Chondrocyte (in vitro differentiated cells): ENCODE measurements around the gene KRTCAP2. TPM values are rescaled to one million over a fixed set of nuclear protein-coding genes. Genes with fewer than 3 reads are reported as not detected.

Source experiments
- DNase-seq: peaks from one replicate; pipeline ENCODE4 v3.0.0; 2021; ENCODE audit warnings: mixed read lengths, low spot score
- H3K27ac Mint-ChIP-seq: one replicate; pipeline ENCODE4 v1.8.0; 2021; ENCODE audit warnings: mild to moderate bottlenecking, moderate library complexity, mixed read lengths; ENCODE audit not compliant: unreplicated experiment
- H3K27me3 Mint-ChIP-seq: 2 replicates; pipeline ENCODE4 v1.8.0; 2021; ENCODE audit warnings: low read depth, mixed read lengths
- H3K36me3 Mint-ChIP-seq: 2 replicates; pipeline ENCODE4 v1.8.0; 2021; ENCODE audit warnings: low read depth, mixed read lengths
- H3K4me1 Mint-ChIP-seq: 2 replicates; pipeline ENCODE4 v1.8.0; 2021; ENCODE audit warnings: low read depth, mild to moderate bottlenecking, mixed read lengths
- H3K4me3 Mint-ChIP-seq: one replicate; pipeline ENCODE4 v1.8.0; 2021; ENCODE audit warnings: mild to moderate bottlenecking, moderate library complexity, mixed read lengths; ENCODE audit not compliant: unreplicated experiment
- H3K9me3 Mint-ChIP-seq: 2 replicates; pipeline ENCODE4 v1.8.0; 2021; ENCODE audit warnings: low read depth, mixed read lengths
- total RNA-seq: library from RNA; stranded (reverse); gene quantifications from 3 replicates; pipeline ENCODE4 v1.2.1, GENCODE V29; 2021
- TF ChIP-seq, protein P1 (sequence below): fragments of 200-600 bp; sonication (generic); IDR thresholded peaks from 2 replicates; pipeline ENCODE4 v1.5.0; 2021; ENCODE audit warnings: antibody characterized with exemption, mild to moderate bottlenecking, moderate library complexity

The KRTCAP2 gene
- total RNA-seq, 1 donor from 2014 or later, result 159 TPM

DNA sequence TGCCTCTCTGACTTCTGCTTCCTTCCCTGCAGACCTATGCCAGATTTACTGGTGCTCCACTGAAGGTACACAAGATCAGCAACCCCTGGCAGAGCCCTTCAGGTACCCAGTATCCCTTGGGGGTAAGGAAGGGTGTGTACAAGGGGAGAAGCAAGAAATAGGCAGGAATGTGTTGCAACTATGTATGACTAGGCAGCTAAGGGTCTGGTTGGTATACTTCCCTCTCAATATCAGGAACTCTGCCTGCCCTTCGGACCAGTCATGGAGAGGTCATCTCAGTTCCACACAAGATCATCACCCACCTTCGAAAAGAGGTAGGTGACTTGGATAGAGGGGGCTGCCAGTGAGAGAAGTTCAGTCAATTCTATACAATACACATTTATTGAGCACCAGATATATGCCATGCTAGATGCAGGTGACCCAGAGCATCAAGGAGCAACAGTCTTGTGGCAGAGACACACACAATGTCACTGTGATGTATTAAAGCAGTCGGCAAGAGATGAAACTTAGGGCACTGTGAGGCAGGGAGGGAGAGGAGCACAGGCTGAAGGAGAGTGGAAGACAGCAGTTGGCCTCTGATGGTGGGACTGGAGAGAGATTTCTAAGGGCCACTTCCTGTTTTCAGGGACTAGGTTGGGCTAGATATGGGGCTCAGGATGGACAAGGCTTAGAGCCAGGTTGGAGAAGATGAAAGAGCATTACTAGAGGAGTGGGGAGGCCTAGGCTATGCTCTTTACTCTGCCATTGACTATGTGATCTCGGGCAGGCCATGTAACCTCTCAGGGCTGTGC, 37.4 kb upstream of the KRTCAP2 start:
- Mint-ChIP-seq H3K27me3 (no peaks in the 10 kb centered on the region), H3K4me3 (no peak overlapping the region), H3K9me3 (no peaks in the 10 kb centered on the region), H3K27ac (peak overlapping the region; percentile 49), H3K36me3 (peaks cover 2% of the 10 kb centered on the region), H3K4me1 (peaks cover 43% of the 10 kb centered on the region)
- peak; percentile 6 for DNase-seq
- TF ChIP-seq, protein P1, sequence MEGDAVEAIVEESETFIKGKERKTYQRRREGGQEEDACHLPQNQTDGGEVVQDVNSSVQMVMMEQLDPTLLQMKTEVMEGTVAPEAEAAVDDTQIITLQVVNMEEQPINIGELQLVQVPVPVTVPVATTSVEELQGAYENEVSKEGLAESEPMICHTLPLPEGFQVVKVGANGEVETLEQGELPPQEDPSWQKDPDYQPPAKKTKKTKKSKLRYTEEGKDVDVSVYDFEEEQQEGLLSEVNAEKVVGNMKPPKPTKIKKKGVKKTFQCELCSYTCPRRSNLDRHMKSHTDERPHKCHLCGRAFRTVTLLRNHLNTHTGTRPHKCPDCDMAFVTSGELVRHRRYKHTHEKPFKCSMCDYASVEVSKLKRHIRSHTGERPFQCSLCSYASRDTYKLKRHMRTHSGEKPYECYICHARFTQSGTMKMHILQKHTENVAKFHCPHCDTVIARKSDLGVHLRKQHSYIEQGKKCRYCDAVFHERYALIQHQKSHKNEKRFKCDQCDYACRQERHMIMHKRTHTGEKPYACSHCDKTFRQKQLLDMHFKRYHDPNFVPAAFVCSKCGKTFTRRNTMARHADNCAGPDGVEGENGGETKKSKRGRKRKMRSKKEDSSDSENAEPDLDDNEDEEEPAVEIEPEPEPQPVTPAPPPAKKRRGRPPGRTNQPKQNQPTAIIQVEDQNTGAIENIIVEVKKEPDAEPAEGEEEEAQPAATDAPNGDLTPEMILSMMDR, result no peak

DNA sequence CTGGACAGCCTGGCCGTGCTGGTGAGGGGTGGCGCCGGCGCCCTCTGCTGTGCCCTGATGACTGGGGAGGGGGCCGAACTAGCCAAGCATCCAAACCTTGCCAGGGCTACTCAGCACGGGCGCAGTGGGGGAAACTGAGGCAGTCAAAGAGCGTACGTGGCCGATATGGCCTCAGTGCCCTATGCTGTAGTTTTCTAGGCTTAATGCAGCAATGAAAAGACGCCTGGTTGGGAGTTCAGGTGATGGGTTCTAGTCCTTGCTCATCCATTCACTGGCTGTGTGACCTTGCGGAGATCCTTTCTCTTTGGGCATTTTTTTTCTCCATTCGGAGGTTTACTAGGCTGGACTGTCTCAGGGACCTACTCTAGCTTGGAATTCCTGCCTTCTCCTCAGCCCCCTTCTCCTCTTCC, 36.2 kb upstream of the KRTCAP2 start:
- DNase-seq, result no peak
- H3K36me3 Mint-ChIP-seq, result peaks cover 2% of the 10 kb centered on the region
- H3K27ac Mint-ChIP-seq, result peak overlapping the region; percentile 99
- no peaks in the 10 kb centered on the region for H3K27me3 Mint-ChIP-seq
- no peaks in the 10 kb centered on the region for H3K9me3 Mint-ChIP-seq
- peak overlapping the region; percentile 80 for H3K4me3 Mint-ChIP-seq
- H3K4me1 Mint-ChIP-seq, result peaks cover 43% of the 10 kb centered on the region
- TF ChIP-seq, protein P1, result no peak

DNA sequence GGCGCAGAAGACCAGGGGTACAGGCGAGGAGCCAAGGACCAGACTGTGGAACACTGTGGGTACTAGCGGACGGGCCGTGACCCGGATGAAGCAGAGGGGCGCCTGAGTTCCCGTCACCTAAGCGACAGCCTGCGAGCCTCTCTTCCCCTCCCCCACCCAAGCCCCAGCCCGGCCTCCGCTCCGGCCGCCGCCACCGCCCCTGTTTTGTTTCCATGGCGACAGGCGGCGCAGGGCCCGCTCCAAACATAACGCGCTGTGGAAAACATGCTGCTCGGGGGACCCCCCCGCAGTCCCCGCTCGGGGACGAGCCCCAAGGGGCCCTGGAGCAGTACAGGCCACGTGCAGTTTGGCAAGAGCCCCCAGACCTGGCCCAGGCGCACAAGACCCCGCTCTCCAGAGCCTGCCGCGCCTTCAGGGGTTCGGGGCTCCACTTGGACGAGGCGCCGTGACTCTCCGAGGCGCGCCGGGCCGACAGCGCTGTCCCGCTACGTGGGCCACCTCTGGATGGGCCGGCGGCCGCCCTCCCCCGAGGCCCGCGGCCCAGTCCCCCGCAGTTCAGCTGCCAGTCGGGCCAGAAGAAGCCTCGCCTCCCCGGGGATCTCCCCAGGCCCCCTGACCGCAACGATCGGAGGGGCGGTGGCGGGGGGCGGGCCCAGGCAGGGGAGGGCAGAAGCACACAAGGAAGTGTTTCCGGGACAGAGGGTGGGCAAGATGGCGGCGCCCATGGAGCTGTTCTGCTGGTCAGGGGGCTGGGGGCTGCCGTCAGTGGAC, 35.6 kb upstream of the KRTCAP2 start, which contains the start of gene MTX1:
Gene MTX1, plus strand, starts transcription at position 155 of the 771 bp plus-strand sequence. Its CDS starts 110 bp downstream, at position 265.
- Mint-ChIP-seq H3K36me3 (peaks cover 2% of the 10 kb centered on the region), H3K4me1 (peaks cover 43% of the 10 kb centered on the region), H3K27ac (peak within 1 kb of the TSS; percentile 99), H3K9me3 (no peaks in the 10 kb centered on the region), H3K4me3 (peak within 1 kb of the TSS; percentile 80), H3K27me3 (no peaks in the 10 kb centered on the region)
- peak; percentile 96 for DNase-seq
- TF ChIP-seq, protein P1, result no peak

DNA sequence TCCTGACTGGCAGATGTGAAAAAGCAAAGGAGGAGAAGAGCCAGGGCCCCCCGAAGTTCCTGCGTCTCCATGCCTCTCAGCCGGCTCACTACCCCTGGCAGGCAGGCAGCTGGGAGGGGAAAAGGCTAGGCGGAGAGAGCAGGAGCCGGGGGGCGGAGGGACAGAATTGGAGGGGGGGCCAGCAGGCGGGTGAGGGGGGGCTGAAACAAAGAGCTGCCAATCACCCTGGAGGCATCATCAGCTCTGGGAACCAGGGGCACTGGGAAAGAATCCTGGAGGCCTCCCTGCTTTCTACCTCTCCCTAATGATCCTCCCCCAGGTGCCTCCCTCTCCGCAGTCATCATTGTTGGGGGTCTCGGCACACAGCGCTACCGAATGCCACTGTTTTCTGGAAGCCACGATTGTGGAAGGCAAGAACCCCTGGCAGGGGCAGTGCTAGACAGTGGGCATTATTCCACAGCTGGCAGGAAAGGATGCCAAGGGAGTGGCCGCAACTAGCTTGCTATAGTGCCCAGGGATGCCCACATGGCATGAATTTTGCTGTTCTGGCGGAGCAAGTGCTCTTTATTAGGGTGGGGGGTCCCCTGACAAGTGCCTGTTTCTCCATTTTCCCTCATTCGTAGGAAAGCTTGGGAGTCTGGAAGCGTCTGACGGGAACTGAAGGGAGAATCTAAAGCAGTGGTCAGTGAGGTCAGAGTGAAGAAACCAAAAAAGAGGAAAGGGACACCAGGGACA, 34.9 kb upstream of the KRTCAP2 start, which contains the start of gene THBS3:
Gene THBS3, minus strand, starts transcription at position 92 of the 735 bp plus-strand sequence. Its CDS starts 21 bp downstream, at position 71.
- Mint-ChIP-seq H3K4me1 (peaks cover 43% of the 10 kb centered on the region), H3K27me3 (no peaks in the 10 kb centered on the region), H3K36me3 (peaks cover 2% of the 10 kb centered on the region), H3K4me3 (peak within 1 kb of the TSS; percentile 80), H3K27ac (peak within 1 kb of the TSS; percentile 99), H3K9me3 (no peaks in the 10 kb centered on the region)
- DNase-seq, result peak; percentile 65
- TF ChIP-seq, protein P1, result no peak
